Smooth muscle cell (in vitro differentiated cells): ENCODE data around the gene CCDC69. TPM values are rescaled to one million over a fixed set of nuclear protein-coding genes. Genes with fewer than 3 reads are reported as not detected.

Experiments used
- DNase-seq: peaks from one replicate; lab custom pipeline; 2025; ENCODE audit not compliant: unreplicated experiment; lab: John Stamatoyannopoulos, UW
- H2AFZ ChIP-seq: fragments of 200-600 bp; sonication (generic); 2 replicates; pipeline ENCODE4 v1.6.0; 2016; ENCODE audit warnings: antibody characterized with exemption, low read depth, mild to moderate bottlenecking
- H3F3A ChIP-seq: fragments of 200-600 bp; sonication (generic); 2 replicates; pipeline ENCODE4 v1.6.0; 2017; ENCODE audit warnings: antibody characterized with exemption, low read depth
- H3K27ac ChIP-seq: fragments of 200-600 bp; sonication (generic); 2 replicates; pipeline ENCODE4 v1.5.1; 2016; ENCODE audit warnings: low read depth, mild to moderate bottlenecking
- H3K27me3 ChIP-seq: fragments of 200-600 bp; sonication (generic); 2 replicates; pipeline ENCODE4 v1.6.1; 2016; ENCODE audit warnings: low read depth, mild to moderate bottlenecking
- H3K36me3 ChIP-seq: fragments of 200-600 bp; sonication (generic); 2 replicates; pipeline ENCODE4 v1.5.1; 2016; ENCODE audit warnings: low read depth
- H3K4me1 ChIP-seq: fragments of 200-600 bp; sonication (generic); 2 replicates; pipeline ENCODE4 v1.5.1; 2016; ENCODE audit warnings: low read depth
- H3K4me2 ChIP-seq: fragments of 200-600 bp; sonication (generic); 2 replicates; pipeline ENCODE4 v1.6.0; 2016; ENCODE audit warnings: mild to moderate bottlenecking
- H3K4me3 ChIP-seq: fragments of 200-600 bp; sonication (generic); 2 replicates; pipeline ENCODE4 v1.5.1; 2016; ENCODE audit warnings: mild to moderate bottlenecking
- H3K79me2 ChIP-seq: fragments of 200-600 bp; sonication (generic); 2 replicates; pipeline ENCODE4 v1.6.0; 2016; ENCODE audit warnings: low read depth, mild to moderate bottlenecking
- H3K9ac ChIP-seq: fragments of 200-600 bp; sonication (generic); 2 replicates; pipeline ENCODE4 v1.6.0; 2016; ENCODE audit warnings: low read depth
- H3K9me3 ChIP-seq: fragments of 200-600 bp; sonication (generic); replicated peaks from 2 replicates; pipeline ENCODE4 v1.5.1; 2016; ENCODE audit warnings: low read depth
- H4K20me1 ChIP-seq: fragments of 200-600 bp; sonication (generic); 2 replicates; pipeline ENCODE4 v1.6.0; 2016; ENCODE audit warnings: low read depth
- CTCF ChIP-seq: fragments of 200-600 bp; sonication (generic); IDR thresholded peaks from 2 replicates; pipeline ENCODE4 v1.5.1; 2017; ENCODE audit warnings: borderline replicate concordance, mild to moderate bottlenecking, antibody characterized with exemption; ENCODE audit not compliant: insufficient read depth, poor library complexity, severe bottlenecking
- WGBS: methylation state at CpG from one replicate; pipeline ENCODE4 v1.1.7; 2016; ENCODE audit warnings: low lambda C conversion rate; 5-methylcytosine and 5-hydroxymethylcytosine counted together
- polyA plus RNA-seq: library from polyadenylated mRNA; unstranded; fragments of >200 nt; fragmentation: Nextera tagmentation; extraction: Ambion mirVana; gene quantifications from 2 replicates; pipeline ENCODE4 v1.2.1, GENCODE V29; 2016
- total RNA-seq: library from RNA; depleted of rRNA; stranded (reverse); fragments of >200 nt; gene quantifications from 2 replicates; pipeline ENCODE4 v1.2.3, GENCODE V29; 2014

Gene CCDC69
- total and polyA plus RNA-seq, 2 experiments from 2014 or later: 1.1 to 1.2 TPM

GRCh38 chr5:151234476-151235238 lies 10.8 kb upstream of the CCDC69 start:
- Histone ChIP-seq H3K4me2 (peak overlapping the region; percentile 16), H3K4me1 (no peaks in the 10 kb centered on the region), H3K4me3 (no peak overlapping the region), H3K27me3 (no peaks in the 10 kb centered on the region), H3K27ac (no peak overlapping the region), H3K9ac (no peak overlapping the region), H3K79me2 (no peaks in the 10 kb centered on the region), H2AFZ (peak overlapping the region; percentile 32), H3K36me3 (no peaks in the 10 kb centered on the region), H3K9me3 (no peaks in the 10 kb centered on the region), H4K20me1 (no peaks in the 10 kb centered on the region), H3F3A (no peaks in the 10 kb centered on the region)
- no peak for TF ChIP-seq CTCF
- 53% methylated on average over 17 of the region's 17 CpGs for WGBS
- DNase-seq: no peak

- Histone ChIP-seq H3K4me2 (no peak overlapping the region), H3K27ac (no peak overlapping the region), H3F3A (no peaks in the 10 kb centered on the region), H2AFZ (no peak overlapping the region), H3K4me3 (no peak overlapping the region), H3K79me2 (no peaks in the 10 kb centered on the region), H4K20me1 (no peaks in the 10 kb centered on the region), H3K9me3 (no peaks in the 10 kb centered on the region), H3K9ac (no peak overlapping the region), H3K27me3 (no peaks in the 10 kb centered on the region), H3K4me1 (no peaks in the 10 kb centered on the region), H3K36me3 (no peaks in the 10 kb centered on the region)
- 96% methylated on average over 8 of the region's 8 CpGs for WGBS
- no peak for TF ChIP-seq CTCF
- no peak for DNase-seq
Measured at GRCh38 chr5:151233616-151234085, 9.8 kb upstream of the CCDC69 start.

GRCh38 chr5:151231359-151231758 lies 7.5 kb upstream of the CCDC69 start:
- DNase-seq: no peak
- no peaks in the 10 kb centered on the region for H3F3A ChIP-seq

More at GRCh38 chr5:151231359-151231758, 7.5 kb upstream of the CCDC69 start:
- H3K27me3 ChIP-seq: no peaks in the 10 kb centered on the region
- H3K27ac ChIP-seq: no peak overlapping the region
- H4K20me1 ChIP-seq: no peaks in the 10 kb centered on the region
- H3K4me1 ChIP-seq: no peaks in the 10 kb centered on the region
- no peaks in the 10 kb centered on the region for H3K79me2 ChIP-seq
- H2AFZ ChIP-seq: no peak overlapping the region
- no peaks in the 10 kb centered on the region for H3K36me3 ChIP-seq
- no peak overlapping the region for H3K4me3 ChIP-seq
- H3K4me2 ChIP-seq: no peak overlapping the region
- no peak overlapping the region for H3K9ac ChIP-seq
- H3K9me3 ChIP-seq: no peaks in the 10 kb centered on the region
- TF ChIP-seq CTCF: no peak
